Heart right ventricle (tissue), 16 donors: Measurements from ENCODE around the gene DHX30. TPM values are rescaled to one million over a fixed set of nuclear protein-coding genes. Genes with fewer than 3 reads are reported as not detected.

Experiments
- ATAC-seq, 8 donors: fragments of 200-7000 bp; cut with Tn5 transposase; one replicate each; pipeline ENCODE4 v1.9.1; 2020; ENCODE audit warnings: mild to moderate bottlenecking in 8 of 8, moderate library complexity in 8 of 8, moderate number of reproducible peaks in 1 of 8
- DNase-seq, 2 donors: peaks; one replicate each; pipeline ENCODE4 v3.0.0-alpha.2; 2020
- H3K27ac ChIP-seq, 10 donors: fragments of 200-600 bp; sonication (generic) in 2 of 10; one replicate each; pipeline versions ENCODE4 v1.5.0 to v1.8.0; 2020 to 2022; ENCODE audit warnings: mild to moderate bottlenecking in 3 of 10
- H3K27me3 ChIP-seq, 7 donors: fragments of 200-600 bp; one replicate each; pipeline ENCODE4 v1.8.0; 2021 to 2022; ENCODE audit warnings: mild to moderate bottlenecking in 2 of 7
- H3K36me3 ChIP-seq, 9 donors: fragments of 200-600 bp; sonication (generic) in 1 of 9; one replicate each; pipeline versions ENCODE4 v1.5.0 to v1.8.0; 2020 to 2022; ENCODE audit warnings: mild to moderate bottlenecking in 2 of 9
- H3K4me1 ChIP-seq, 9 donors: fragments of 200-600 bp; sonication (generic) in 1 of 9; one replicate each; pipeline versions ENCODE4 v1.5.0 to v1.8.0; 2020 to 2022; ENCODE audit warnings: mild to moderate bottlenecking in 4 of 9
- H3K4me3 ChIP-seq, 10 donors: fragments of 200-600 bp; sonication (generic) in 2 of 10; one replicate each; pipeline versions ENCODE4 v1.5.0 to v1.8.0; 2020 to 2022; ENCODE audit warnings: mild to moderate bottlenecking in 7 of 10, moderate library complexity in 2 of 10
- H3K9me3 ChIP-seq, 11 donors: fragments of 200-600 bp in 10 of 11; sonication (generic) in 2 of 11; one replicate each; pipeline versions ENCODE4 v1.5.0 to v1.8.0; 2013 to 2022; ENCODE audit warnings: mild to moderate bottlenecking in 2 of 11, control low read depth in 1 of 11, moderate library complexity in 1 of 11
- CTCF ChIP-seq, 9 donors: fragments of 200-600 bp; sonication (generic) in 2 of 9; IDR thresholded peaks; one replicate each; pipeline versions ENCODE4 v1.5.0 to v1.8.0; 2021 to 2022; ENCODE audit warnings: antibody characterized with exemption in 9 of 9, mild to moderate bottlenecking in 5 of 9, moderate library complexity in 1 of 9
- WGBS, 2 donors: extraction: QIAGEN DNeasy Blood & Tissue Kit; methylation state at CpG; one replicate each; pipeline ENCODE4 v1.1.7; 2013; ENCODE audit warnings: inconsistent platforms in 1 of 2; 5-methylcytosine and 5-hydroxymethylcytosine counted together
- intact Hi-C, 10 donors: fragments of 100-400 bp; cut with DNase I; formaldehyde crosslinking; loops; one replicate each; pipeline versions ENCODE4 v1.11.1 to v1.14.2; 2022
- microRNA-seq, 2 donors: library from miRNA; unstranded; fragments of <30 nt; microRNA quantifications; one replicate each; pipeline ENCODE4 v1.2.0, GENCODE V29; 2021
- polyA plus RNA-seq, 2 donors: library from polyadenylated mRNA; stranded (reverse); fragments of 200-250 nt; gene quantifications; one replicate each; pipeline ENCODE4 v1.2.3, GENCODE V29; 2013
- total RNA-seq, 10 donors: library from RNA; stranded (reverse); fragmentation: NEBNext Ultra II Directional in 3 of 10; extraction: Animal tissue kit (Norgen Biotek cat#: 25700) in 3 of 10; gene quantifications; one replicate each; pipeline versions ENCODE4 v1.2.1 to v1.2.4, GENCODE V29; 2021 to 2023
- donor health status: Arrhythmogenic right ventricular cardiomyopathy.
- donor health status: ischemic (EF 13 %, LVEDD 7.1; RV severe dilation, severe dysfunction).
- donor health status: healthy with polysubstance abuse.
- donor health status: DM: no; HTN: yes; CAD: no.
- donor health status: DM: no; HTN: no; CAD: no.
- donor health status: ischemic (EF 25% LVEDD 6.9; RV normal size, moderate dysfunction).
- donor health status: ischemic (EF 25% LVEDD 5.7; RV mildly dilated, moderate dysfunction).
- donor health status: healthy.
- donor health status: DM: yes; HTN: yes; CAD: no.
- donor health status: Ischemic cardiomyopathy.
- donor health status: ischemic (EF 35%, LVEDD 5.7; RV mildly dilated, moderate dysfunction).
- donor health status: nonischemic (EF 11% LVEDD 7.7; RV severe dilation, severe dysfunction).
- donor health status: DM: yes; HTN: yes; CAD: no.
- donor health status: PGD.
- donor health status: ischemic (EF 29% LVEDD 5.4; RV normal size, mild dysfunction).
- donor health status: nonischemic (EF 23%, LVEDD 6.1; RV moderate dilation, normal function).

DHX30 gene
- total and polyA plus RNA-seq, 12 donors, result 31.2 to 56.4 (median 44.5) TPM

GRCh38 chr3:47896736-47897135, 93.8 kb downstream of the DHX30 start:
- Histone ChIP-seq H3K27me3 (no peaks in the 10 kb centered on the region), H3K4me1 (peaks cover 0 to 57% (median 28%) of the 10 kb centered on the region in 9 donors), H3K4me3 (no peak overlapping the region), H3K27ac (peak overlapping the region in 1 of 10 donors; percentile 12), H3K36me3 (peaks cover 0 to 96% (median 6%) of the 10 kb centered on the region in 9 donors), H3K9me3 (no peaks in the 10 kb centered on the region)
- DNase-seq, result no peak
- no peak for TF ChIP-seq CTCF (IDR thresholded peaks at IDR 0.05)
- ATAC-seq, result no peak
- WGBS, 2 donors, result 88 to 89% methylated on average over 3 of the region's 3 CpGs
- intact Hi-C loops, result no loop called here

- no peak overlapping the region for H3K27ac ChIP-seq
- WGBS, 2 donors, result 94 to 95% methylated on average over 3 of the region's 3 CpGs
- intact Hi-C loops, result no loop called here
- peaks cover 0 to 45% (median 16%) of the 10 kb centered on the region in 9 donors for H3K4me1 ChIP-seq
- ATAC-seq (no peak), DNase-seq (no peak)
- no peak for TF ChIP-seq CTCF (IDR thresholded peaks at IDR 0.05)
- H3K36me3 ChIP-seq, result peaks cover 0 to 98% (median 9%) of the 10 kb centered on the region in 9 donors
- H3K27me3 ChIP-seq, result no peaks in the 10 kb centered on the region
- no peaks in the 10 kb centered on the region for H3K9me3 ChIP-seq
- no peak overlapping the region for H3K4me3 ChIP-seq
These were observed 95.0 kb downstream of the DHX30 start for GRCh38 chr3:47897954-47898353.

- Histone ChIP-seq H3K9me3 (no peaks in the 10 kb centered on the region), H3K4me3 (no peak overlapping the region), H3K27ac (peak overlapping the region in 1 of 10 donors; percentile 9), H3K27me3 (no peaks in the 10 kb centered on the region), H3K4me1 (peaks cover 0 to 30% (median 8%) of the 10 kb centered on the region in 9 donors), H3K36me3 (peaks cover 0 to 99% (median 8%) of the 10 kb centered on the region in 9 donors)
- no peak for TF ChIP-seq CTCF (IDR thresholded peaks at IDR 0.05)
- 79 to 82% methylated on average over 3 of the region's 3 CpGs for WGBS, 2 donors
- ATAC-seq (peak in 3 of 8 donors; percentile 47 to 63 (median 49)), DNase-seq (no peak)
- intact Hi-C loops, result no loop called here
These were observed 96.7 kb downstream of the DHX30 start for GRCh38 chr3:47899495-47900108.

Small RNA genes within 50 kb of the gene (microRNA-seq; reads per million reads assigned to microRNA genes)
- 22.1 to 32.7 reads per million in 2 donors for gene MIR1226

Other genes with a start within 250 kb of the DHX30 start
- gene CSPG5, start 224.3 kb upstream of the DHX30 start, total RNA-seq, result under 1 TPM in 9 of 10 donors, not detected in 1; 0.18 to 0.79 (median 0.31) TPM
- gene CSPG5, start 224.3 kb upstream of the DHX30 start, polyA plus RNA-seq, result under 1 TPM; 0.07 to 0.28 TPM
- gene SMARCC1, start 21.2 kb upstream of the DHX30 start, total RNA-seq, result 10 to 100 TPM; 22.5 to 34.9 (median 24.6) TPM
- gene SMARCC1, start 21.2 kb upstream of the DHX30 start, polyA plus RNA-seq, result 1 to 10 TPM; 6.4 to 8.0 TPM
- gene MAP4, start 213.3 kb downstream of the DHX30 start, total RNA-seq, result 1,000 to 10,000 TPM in 5 of 10 donors, 100 to 1,000 TPM in 5; 451 to 1,345 (median 982) TPM
- 100 to 1,000 TPM; 141 to 248 TPM for gene MAP4, start 213.3 kb downstream of the DHX30 start, polyA plus RNA-seq